NCI-H1105 (cell line): Measurements from ENCODE around the gene AP5S1.

Experiments
- DNase-seq: peaks from one replicate; lab custom pipeline; 2025; lab: John Stamatoyannopoulos, UW

Gene AP5S1

DNA sequence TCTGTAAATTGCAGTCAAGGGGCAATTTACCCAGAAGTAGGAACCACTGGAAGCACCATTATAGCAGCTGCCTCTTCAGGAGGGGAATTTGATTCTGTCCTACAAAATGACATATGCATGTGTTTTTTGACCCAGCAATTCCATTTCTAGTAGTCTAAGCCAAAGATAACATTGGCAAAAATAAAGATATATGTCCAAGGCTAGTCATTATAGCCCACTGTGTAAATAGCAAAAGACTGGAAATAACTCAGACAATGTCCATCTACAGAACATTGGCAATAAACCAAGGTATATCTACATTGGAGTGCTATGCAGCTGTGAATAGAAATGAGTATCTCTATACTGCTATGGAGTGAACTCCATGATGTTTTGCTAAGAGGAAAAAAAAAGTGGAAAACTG, 56.3 kb downstream of the AP5S1 start:
- no peak for DNase-seq
